ENCODE measurements around the gene CDK11B. TPM values are rescaled to one million over a fixed set of nuclear protein-coding genes. Genes with fewer than 3 reads are reported as not detected.
"Not testable (repeated sequence)": the region's sequence is repeated elsewhere in the genome, so short reads cannot be mapped to it uniquely, and the experiment has no call there.

Gene CDK11B
- total RNA-seq, 1 experiment from 2014 or later, result 38.6 TPM

- POLR2A ChIA-PET (ENCODE audit: unreplicated experiment); DNase-seq; H3F3A ChIP-seq (ENCODE audit: low read length, unreplicated experiment); H2AFZ ChIP-seq (ENCODE audit: low read length); H3K4me3 ChIP-seq (ENCODE audit: low read length); H3K4me2 ChIP-seq (ENCODE audit: low read length); H3K9me3 ChIP-seq (ENCODE audit: low read length); intact Hi-C loops (cut with micrococcal nuclease); H4K20me1 ChIP-seq (ENCODE audit: low read length); ATAC-seq; CTCF ChIA-PET; H3K27ac ChIP-seq (ENCODE audit: low read length); H3K9ac ChIP-seq (ENCODE audit: low read length); H3K79me2 ChIP-seq (ENCODE audit: low read length); H3K9me2 ChIP-seq (replicated peaks; ENCODE audit: low read length); H3K4me1 ChIP-seq (ENCODE audit: insufficient read depth, low read length); H3K27me3 ChIP-seq (ENCODE audit: low read length); BruUV-seq (replicated peaks): not testable (repeated sequence)
- peaks cover 36% of the 10 kb centered on the region for H3K36me3 ChIP-seq (ENCODE audit: low read depth, low read length)
Observed at GRCh38 chr1:1646326-1646725, 12.5 kb downstream of the CDK11B start.

- DNase-seq; H3K4me3 ChIP-seq (ENCODE audit: low read length); H3K9me3 ChIP-seq (ENCODE audit: low read length); POLR2A ChIA-PET (ENCODE audit: unreplicated experiment); H2AFZ ChIP-seq (ENCODE audit: low read length); CTCF ChIA-PET; BruUV-seq (replicated peaks); H3K4me1 ChIP-seq (ENCODE audit: insufficient read depth, low read length); H3K4me2 ChIP-seq (ENCODE audit: low read length); H3F3A ChIP-seq (ENCODE audit: low read length, unreplicated experiment); H3K27me3 ChIP-seq (ENCODE audit: low read length); H3K9ac ChIP-seq (ENCODE audit: low read length); H3K9me2 ChIP-seq (replicated peaks; ENCODE audit: low read length); H3K79me2 ChIP-seq (ENCODE audit: low read length); ATAC-seq; H3K27ac ChIP-seq (ENCODE audit: low read length); intact Hi-C loops (cut with micrococcal nuclease); H4K20me1 ChIP-seq (ENCODE audit: low read length): not testable (repeated sequence)
- H3K36me3 ChIP-seq (ENCODE audit: low read depth, low read length), result peaks cover 12% of the 10 kb centered on the region; the same call in 1 of the 2 replicates
Observed at GRCh38 chr1:1640711-1641461, 17.9 kb downstream of the CDK11B start.

- DNase-seq; H4K20me1 ChIP-seq (ENCODE audit: low read length); H3K27me3 ChIP-seq (ENCODE audit: low read length); CTCF ChIA-PET; H3K27ac ChIP-seq (ENCODE audit: low read length); H3K9ac ChIP-seq (ENCODE audit: low read length); H3K4me1 ChIP-seq (ENCODE audit: insufficient read depth, low read length); intact Hi-C loops (cut with micrococcal nuclease); POLR2A ChIA-PET (ENCODE audit: unreplicated experiment); H3F3A ChIP-seq (ENCODE audit: low read length, unreplicated experiment); H3K4me3 ChIP-seq (ENCODE audit: low read length); ATAC-seq; H2AFZ ChIP-seq (ENCODE audit: low read length); H3K79me2 ChIP-seq (ENCODE audit: low read length); H3K4me2 ChIP-seq (ENCODE audit: low read length); H3K9me3 ChIP-seq (ENCODE audit: low read length); BruUV-seq (replicated peaks); H3K9me2 ChIP-seq (replicated peaks; ENCODE audit: low read length): not testable (repeated sequence)
- H3K36me3 ChIP-seq (ENCODE audit: low read depth, low read length), result peaks cover 12% of the 10 kb centered on the region; the same call in 1 of the 2 replicates
Observed at GRCh38 chr1:1640081-1640480, 18.7 kb downstream of the CDK11B start.

GRCh38 chr1:1639368-1639767 lies 19.4 kb downstream of the CDK11B start:
- H3K79me2 ChIP-seq (ENCODE audit: low read length); H3K9me3 ChIP-seq (ENCODE audit: low read length); H3K4me3 ChIP-seq (ENCODE audit: low read length); H4K20me1 ChIP-seq (ENCODE audit: low read length); H3K4me1 ChIP-seq (ENCODE audit: insufficient read depth, low read length); H3K27me3 ChIP-seq (ENCODE audit: low read length); H3K9ac ChIP-seq (ENCODE audit: low read length); H3F3A ChIP-seq (ENCODE audit: low read length, unreplicated experiment); ATAC-seq; H3K27ac ChIP-seq (ENCODE audit: low read length); CTCF ChIA-PET; DNase-seq; BruUV-seq (replicated peaks); POLR2A ChIA-PET (ENCODE audit: unreplicated experiment); H3K9me2 ChIP-seq (replicated peaks; ENCODE audit: low read length); H3K4me2 ChIP-seq (ENCODE audit: low read length); H2AFZ ChIP-seq (ENCODE audit: low read length); intact Hi-C loops (cut with micrococcal nuclease): not testable (repeated sequence)
- H3K36me3 ChIP-seq (ENCODE audit: low read depth, low read length), result peaks cover 12% of the 10 kb centered on the region; the same call in 1 of the 2 replicates

- POLR2A ChIA-PET (ENCODE audit: unreplicated experiment); BruUV-seq (replicated peaks); H3K4me1 ChIP-seq (ENCODE audit: insufficient read depth, low read length); intact Hi-C loops (cut with micrococcal nuclease); H3K4me3 ChIP-seq (ENCODE audit: low read length); H3K9me2 ChIP-seq (replicated peaks; ENCODE audit: low read length); H2AFZ ChIP-seq (ENCODE audit: low read length); H3K4me2 ChIP-seq (ENCODE audit: low read length); H3K9me3 ChIP-seq (ENCODE audit: low read length); H3K79me2 ChIP-seq (ENCODE audit: low read length); ATAC-seq; H3K9ac ChIP-seq (ENCODE audit: low read length); H3K27me3 ChIP-seq (ENCODE audit: low read length); H3K27ac ChIP-seq (ENCODE audit: low read length); H3F3A ChIP-seq (ENCODE audit: low read length, unreplicated experiment); H4K20me1 ChIP-seq (ENCODE audit: low read length); CTCF ChIA-PET; DNase-seq: not testable (repeated sequence)
- peaks cover 12% of the 10 kb centered on the region; the same call in 1 of the 2 replicates for H3K36me3 ChIP-seq (ENCODE audit: low read depth, low read length)
Observed at GRCh38 chr1:1638528-1638927, 20.3 kb downstream of the CDK11B start.

GRCh38 chr1:1637479-1637875 lies 21.3 kb downstream of the CDK11B start:
- H3K4me1 ChIP-seq (ENCODE audit: insufficient read depth, low read length); DNase-seq; H3K9ac ChIP-seq (ENCODE audit: low read length); H3K79me2 ChIP-seq (ENCODE audit: low read length); H3K9me2 ChIP-seq (replicated peaks; ENCODE audit: low read length); H3F3A ChIP-seq (ENCODE audit: low read length, unreplicated experiment); H3K27ac ChIP-seq (ENCODE audit: low read length); ATAC-seq; H3K4me3 ChIP-seq (ENCODE audit: low read length); H4K20me1 ChIP-seq (ENCODE audit: low read length); CTCF ChIA-PET; BruUV-seq (replicated peaks); intact Hi-C loops (cut with micrococcal nuclease); H3K9me3 ChIP-seq (ENCODE audit: low read length); H3K4me2 ChIP-seq (ENCODE audit: low read length); H3K27me3 ChIP-seq (ENCODE audit: low read length); POLR2A ChIA-PET (ENCODE audit: unreplicated experiment); H2AFZ ChIP-seq (ENCODE audit: low read length): not testable (repeated sequence)
- H3K36me3 ChIP-seq (ENCODE audit: low read depth, low read length), result peaks cover 12% of the 10 kb centered on the region; the same call in 1 of the 2 replicates

All from PC-3 (cell line).